Measurements from ENCODE around the gene TWIST1.

DNA sequence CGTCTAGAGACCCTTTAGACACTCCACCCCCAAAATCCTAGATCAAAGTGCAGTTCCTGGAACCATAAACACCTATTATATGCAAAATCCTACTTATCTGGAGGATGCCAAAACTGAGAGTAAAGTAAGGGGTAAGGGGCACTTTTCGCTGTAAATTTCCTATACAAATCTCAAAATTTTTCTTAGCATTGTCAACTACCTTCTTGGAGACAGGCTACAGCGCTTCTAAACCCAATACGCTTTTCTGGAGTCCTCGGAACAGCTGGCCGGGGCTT lies 10.4 kb downstream of the TWIST1 start:
- TF ChIP-seq, protein P1, sequence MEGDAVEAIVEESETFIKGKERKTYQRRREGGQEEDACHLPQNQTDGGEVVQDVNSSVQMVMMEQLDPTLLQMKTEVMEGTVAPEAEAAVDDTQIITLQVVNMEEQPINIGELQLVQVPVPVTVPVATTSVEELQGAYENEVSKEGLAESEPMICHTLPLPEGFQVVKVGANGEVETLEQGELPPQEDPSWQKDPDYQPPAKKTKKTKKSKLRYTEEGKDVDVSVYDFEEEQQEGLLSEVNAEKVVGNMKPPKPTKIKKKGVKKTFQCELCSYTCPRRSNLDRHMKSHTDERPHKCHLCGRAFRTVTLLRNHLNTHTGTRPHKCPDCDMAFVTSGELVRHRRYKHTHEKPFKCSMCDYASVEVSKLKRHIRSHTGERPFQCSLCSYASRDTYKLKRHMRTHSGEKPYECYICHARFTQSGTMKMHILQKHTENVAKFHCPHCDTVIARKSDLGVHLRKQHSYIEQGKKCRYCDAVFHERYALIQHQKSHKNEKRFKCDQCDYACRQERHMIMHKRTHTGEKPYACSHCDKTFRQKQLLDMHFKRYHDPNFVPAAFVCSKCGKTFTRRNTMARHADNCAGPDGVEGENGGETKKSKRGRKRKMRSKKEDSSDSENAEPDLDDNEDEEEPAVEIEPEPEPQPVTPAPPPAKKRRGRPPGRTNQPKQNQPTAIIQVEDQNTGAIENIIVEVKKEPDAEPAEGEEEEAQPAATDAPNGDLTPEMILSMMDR (IDR thresholded peaks at IDR 0.05; ENCODE audit: borderline replicate concordance, extremely low read depth, low read length, poor library complexity, severe bottlenecking), result no peak
- no peak for TF ChIP-seq EZH2 (IDR thresholded peaks at IDR 0.05; ENCODE audit: borderline replicate concordance, low read depth, low read length, severe bottlenecking)
